Subcutaneous abdominal adipose tissue (tissue), 5 donors: ENCODE measurements around the gene SERPINH1.
A peak's percentile ranks its signal among the peaks of the same experiment; 100 is the strongest.

Experiments used
- H3K27ac ChIP-seq: one replicate; pipeline ENCODE4 v1.7.0; 2013; ENCODE audit warnings: low read depth, mild to moderate bottlenecking, inconsistent platforms, low read length, moderate library complexity
- H3K27me3 ChIP-seq, 5 donors: one replicate each; pipeline ENCODE4 v1.7.0; 2013; ENCODE audit warnings: low read length in 5 of 5, inconsistent platforms in 1 of 5; ENCODE audit not compliant: control insufficient read depth in 5 of 5, insufficient read depth in 4 of 5
- H3K36me3 ChIP-seq, 5 donors: one replicate each; pipeline ENCODE4 v1.7.0; 2013; ENCODE audit warnings: low read length in 5 of 5; ENCODE audit not compliant: control insufficient read depth in 5 of 5, insufficient read depth in 5 of 5
- H3K4me1 ChIP-seq, 5 donors: one replicate each; pipeline ENCODE4 v1.7.0; 2013; ENCODE audit warnings: low read length in 5 of 5, mild to moderate bottlenecking in 3 of 5, moderate library complexity in 1 of 5; ENCODE audit not compliant: control insufficient read depth in 5 of 5, insufficient read depth in 5 of 5
- H3K4me3 ChIP-seq, 5 donors: one replicate each; pipeline ENCODE4 v1.7.0; 2013; ENCODE audit warnings: low read length in 5 of 5, low read depth in 1 of 5
- H3K9ac ChIP-seq, 5 donors: one replicate each; pipeline ENCODE4 v1.7.0; 2013; ENCODE audit warnings: low read length in 5 of 5, mild to moderate bottlenecking in 4 of 5, moderate library complexity in 3 of 5
- H3K9me3 ChIP-seq, 5 donors: one replicate each; pipeline ENCODE4 v1.7.0; 2013; ENCODE audit warnings: low read length in 5 of 5; ENCODE audit not compliant: control insufficient read depth in 5 of 5
- donor health status: healthy.
- donor health status: healthy.
- donor health status: healthy.
- donor health status: healthy.
- donor health status: healthy.

The SERPINH1 gene

DNA sequence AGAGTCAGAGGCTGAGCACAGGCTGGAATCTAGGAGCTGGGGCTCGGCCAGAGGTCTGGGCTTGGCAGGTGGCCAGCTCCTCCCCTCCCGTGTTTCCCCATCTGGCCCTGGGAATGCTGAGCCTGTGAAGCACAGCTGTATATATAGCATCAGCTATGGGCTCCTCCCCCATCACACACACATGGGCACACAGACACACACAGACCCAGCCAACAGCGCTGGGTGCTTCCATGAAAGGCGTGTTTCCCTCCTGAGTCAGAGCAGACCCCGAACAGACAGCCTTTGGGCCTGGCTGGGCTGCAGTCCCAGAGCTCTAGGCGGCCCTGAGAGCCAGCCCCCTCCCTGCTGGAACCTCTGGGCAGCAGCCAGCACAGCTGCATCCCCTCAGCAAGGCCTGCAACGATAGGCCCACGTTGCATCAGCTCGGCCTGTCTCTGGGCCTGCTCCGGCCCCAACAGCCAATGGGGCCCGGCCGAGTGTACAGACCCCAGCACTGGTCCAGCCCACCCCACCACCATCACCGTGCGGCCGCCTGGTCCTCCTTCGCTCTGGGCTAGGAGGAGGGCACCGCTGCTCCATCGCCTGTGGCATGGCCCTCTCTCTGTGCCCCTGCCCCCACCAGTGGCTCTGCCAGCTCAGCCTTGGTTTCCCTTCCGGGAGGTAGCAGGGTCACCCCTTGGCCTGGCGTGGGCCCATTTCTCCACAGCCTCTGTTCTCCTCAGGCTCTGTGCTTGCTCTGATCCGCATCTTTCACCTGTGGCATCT is 7.6 kb upstream of the SERPINH1 start:
- Histone ChIP-seq H3K27ac (peak overlapping the region; percentile 100), H3K27me3 (no peaks in the 10 kb centered on the region), H3K36me3 (no peaks in the 10 kb centered on the region), H3K4me1 (peaks cover 30 to 68% (median 65%) of the 10 kb centered on the region in 5 donors), H3K9ac (peak overlapping the region in 4 of 5 donors; percentile 21 to 50 (median 36)), H3K4me3 (peak overlapping the region in 4 of 5 donors; percentile 8 to 34 (median 22)), H3K9me3 (no peaks in the 10 kb centered on the region)

- Histone ChIP-seq H3K27me3 (no peaks in the 10 kb centered on the region), H3K4me1 (peaks cover 30 to 76% (median 73%) of the 10 kb centered on the region in 5 donors), H3K9ac (peak overlapping the region in 3 of 5 donors; percentile 33 to 58 (median 39)), H3K9me3 (no peaks in the 10 kb centered on the region), H3K4me3 (peak overlapping the region in 1 of 5 donors; percentile 8), H3K36me3 (no peaks in the 10 kb centered on the region), H3K27ac (peak overlapping the region; percentile 100)
These were observed 6.8 kb upstream of the SERPINH1 start for GRCh38 chr11:75555079-75555811.

- Histone ChIP-seq H3K27me3 (no peaks in the 10 kb centered on the region), H3K36me3 (no peaks in the 10 kb centered on the region), H3K27ac (peak overlapping the region; percentile 100), H3K9ac (no peak overlapping the region), H3K9me3 (no peaks in the 10 kb centered on the region), H3K4me3 (no peak overlapping the region), H3K4me1 (peaks cover 34 to 86% (median 84%) of the 10 kb centered on the region in 5 donors)
These were observed 5.8 kb upstream of the SERPINH1 start for GRCh38 chr11:75556275-75556674.

DNA sequence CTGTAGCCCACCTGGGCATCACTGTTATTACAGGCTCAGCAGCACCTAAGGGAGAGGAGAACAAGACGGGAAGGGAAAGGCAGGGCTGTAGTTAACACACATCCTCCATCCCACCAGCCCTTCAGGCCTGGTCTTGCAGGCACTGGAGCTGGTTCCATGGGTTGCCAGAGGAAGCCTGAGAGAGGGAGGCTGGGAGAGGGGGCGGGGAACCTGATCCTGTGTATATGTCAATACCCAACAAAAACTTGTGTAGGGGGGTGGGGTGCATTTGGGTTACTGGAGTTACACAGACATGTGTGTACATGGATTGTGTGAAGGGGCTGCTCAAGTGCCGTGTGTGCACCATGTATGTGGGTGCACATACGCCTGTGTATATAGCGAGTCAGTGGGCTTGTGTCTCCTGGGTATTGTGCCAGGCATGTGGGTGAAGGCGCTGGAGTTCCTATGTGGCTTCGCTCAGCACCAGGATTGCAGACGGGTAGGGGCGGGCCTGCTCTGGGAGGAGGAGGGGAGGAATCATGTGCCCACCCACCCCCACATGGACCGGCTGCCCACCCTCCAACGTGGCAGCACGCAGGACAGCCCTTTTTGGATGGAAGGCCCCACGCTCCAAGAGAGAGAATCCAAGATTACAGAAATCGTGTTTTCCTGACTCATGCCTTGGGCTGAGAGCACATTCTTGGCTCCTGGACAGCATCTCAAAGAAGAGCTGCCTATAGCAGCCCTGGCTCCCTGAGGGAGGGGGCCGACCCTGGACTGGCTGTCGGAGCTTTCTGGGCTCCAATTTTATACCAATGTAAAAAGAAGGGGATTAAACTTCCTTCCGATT is 4.2 kb upstream of the SERPINH1 start:
- Histone ChIP-seq H3K9ac (peak overlapping the region; percentile 55 to 98 (median 82)), H3K4me1 (peaks cover 36 to 94% (median 91%) of the 10 kb centered on the region in 5 donors)

DNA sequence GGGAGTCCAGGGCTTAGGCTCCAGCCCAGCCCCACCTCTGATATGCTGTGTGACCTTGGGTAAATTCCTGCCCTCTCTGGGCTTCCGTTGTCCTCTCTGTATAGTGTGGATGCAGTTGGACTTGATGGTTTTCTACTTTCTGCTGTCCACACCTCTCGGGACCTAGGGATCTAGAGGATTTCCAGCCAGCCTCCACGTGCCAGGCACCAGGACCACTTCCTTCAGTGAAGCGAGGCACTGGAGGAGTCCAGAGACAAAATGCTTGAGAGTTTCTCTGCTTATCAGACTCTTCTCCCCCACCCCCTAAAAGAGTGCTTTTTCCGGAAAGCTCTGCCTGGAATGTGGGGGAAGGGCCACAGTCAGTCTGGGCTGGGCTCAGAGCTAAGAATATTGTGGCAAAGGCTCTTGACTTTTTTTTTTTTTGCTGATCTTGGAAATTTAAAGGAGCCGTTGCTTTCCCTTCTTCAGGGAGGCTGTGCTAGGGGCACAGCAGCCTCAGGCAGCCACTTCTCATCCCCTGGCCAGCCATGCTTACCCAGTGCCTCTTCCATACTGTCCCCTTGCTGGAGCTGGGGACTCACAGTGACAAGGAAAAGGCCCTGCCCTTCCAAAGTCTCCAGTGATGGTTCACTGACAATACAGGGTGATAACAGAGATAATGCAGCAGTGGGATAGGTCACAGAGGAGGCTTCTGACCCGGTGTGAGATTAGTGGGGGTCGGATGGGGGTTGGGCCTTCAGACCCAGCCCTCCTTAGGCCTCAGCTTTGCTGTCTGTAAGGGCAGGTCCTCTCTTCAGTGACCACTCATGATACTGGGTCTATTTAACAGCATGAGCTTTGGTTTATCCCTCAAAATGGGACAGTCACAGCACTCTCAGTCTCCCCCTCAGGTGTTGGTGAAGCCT is 2.9 kb upstream of the SERPINH1 start:
- H3K9ac ChIP-seq = peak overlapping the region; percentile 31 to 98 (median 82)
- peaks cover 0 to 2% (median under 1%) of the 10 kb centered on the region in 5 donors for H3K36me3 ChIP-seq
- no peaks in the 10 kb centered on the region for H3K9me3 ChIP-seq
- H3K27me3 ChIP-seq = no peaks in the 10 kb centered on the region
- peaks cover 34 to 94% (median 91%) of the 10 kb centered on the region in 5 donors for H3K4me1 ChIP-seq
- H3K27ac ChIP-seq = peak overlapping the region; percentile 100
- H3K4me3 ChIP-seq = peak overlapping the region; percentile 26 to 60 (median 53)

More for the DNA sequence above, 4.2 kb upstream of the SERPINH1 start:
- Histone ChIP-seq H3K27me3 (no peaks in the 10 kb centered on the region), H3K9me3 (no peaks in the 10 kb centered on the region), H3K4me3 (peak overlapping the region; percentile 26 to 60 (median 53)), H3K27ac (peak overlapping the region; percentile 100), H3K36me3 (no peaks in the 10 kb centered on the region)

DNA sequence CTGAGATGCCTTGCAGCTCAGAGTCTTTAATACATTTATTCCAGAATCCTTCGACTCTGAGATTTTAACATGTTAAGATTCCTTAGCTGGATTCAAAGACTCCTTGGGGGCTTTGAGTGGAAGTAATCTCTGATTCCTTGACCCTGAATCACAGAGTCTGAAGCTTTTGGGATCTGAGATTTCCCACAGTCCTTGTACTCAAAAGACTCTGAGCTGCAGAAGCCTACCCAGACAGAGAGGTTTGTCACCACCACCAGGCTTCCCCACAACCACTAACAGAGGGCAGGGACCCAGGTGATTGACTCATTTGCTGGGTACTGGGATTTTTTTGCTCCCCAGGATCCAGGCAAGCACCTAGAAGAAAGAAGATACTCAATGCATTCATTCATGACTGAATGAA is 1.4 kb upstream of the SERPINH1 start:
- H3K36me3 ChIP-seq = peaks cover 0 to 13% (median 2%) of the 10 kb centered on the region in 5 donors
- peak overlapping the region; percentile 100 for H3K27ac ChIP-seq
- H3K27me3 ChIP-seq = no peaks in the 10 kb centered on the region
- H3K9ac ChIP-seq = peak overlapping the region in 3 of 5 donors; percentile 98 to 99 (median 98)
- H3K4me1 ChIP-seq = peaks cover 43 to 94% (median 92%) of the 10 kb centered on the region in 5 donors
- no peak overlapping the region for H3K4me3 ChIP-seq
- H3K9me3 ChIP-seq = no peaks in the 10 kb centered on the region

GRCh38 chr11:75561426-75562047 is 516 bp upstream of the SERPINH1 start:
- Histone ChIP-seq H3K36me3 (peaks cover 0 to 22% (median 10%) of the 10 kb centered on the region in 5 donors), H3K9ac (peak overlapping the region; percentile 98 to 100 (median 98)), H3K27ac (peak overlapping the region; percentile 100), H3K4me3 (peak overlapping the region; percentile 44 to 99 (median 97)), H3K27me3 (no peaks in the 10 kb centered on the region), H3K4me1 (peaks cover 50 to 94% (median 93%) of the 10 kb centered on the region in 5 donors), H3K9me3 (no peaks in the 10 kb centered on the region)

DNA sequence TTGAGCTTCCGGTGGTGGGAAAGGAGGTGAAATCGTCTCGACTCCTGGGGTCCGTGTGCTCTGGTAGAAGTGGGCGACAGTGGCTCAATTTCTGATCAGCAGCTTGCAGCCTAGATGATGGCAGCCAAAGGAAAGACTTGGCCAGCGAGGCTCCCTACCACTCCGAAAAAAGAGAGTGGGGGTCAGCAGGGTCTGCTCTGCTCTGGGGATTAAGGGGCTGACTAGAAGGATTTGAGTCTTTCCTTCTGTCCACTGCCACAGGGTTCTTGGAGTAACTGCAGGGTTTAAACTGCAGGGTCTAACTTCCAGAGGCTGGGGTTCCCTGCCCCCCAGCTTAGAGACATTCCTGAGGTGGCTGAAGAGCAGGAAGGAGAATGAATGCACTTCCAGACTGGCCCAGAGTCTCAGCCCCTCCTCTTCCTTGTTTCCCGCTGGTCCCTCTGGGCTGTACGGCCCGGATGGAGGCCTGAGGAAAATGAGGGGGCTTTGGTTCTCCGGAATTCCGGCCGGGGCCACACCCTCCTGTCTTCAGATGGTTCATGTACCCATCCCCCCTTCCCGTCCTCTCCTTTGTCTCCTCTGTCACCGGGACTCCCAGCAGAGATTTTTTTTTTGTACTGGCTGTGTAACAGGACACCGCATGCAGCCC is 907 bp downstream of the SERPINH1 start:
- H3K36me3 ChIP-seq = peaks cover 0 to 36% (median 21%) of the 10 kb centered on the region in 5 donors

More for the DNA sequence above, 907 bp downstream of the SERPINH1 start:
- H3K27me3 ChIP-seq = no peaks in the 10 kb centered on the region
- H3K9ac ChIP-seq = peak overlapping the region; percentile 98 to 100 (median 98)
- H3K4me3 ChIP-seq = peak overlapping the region; percentile 94 to 99 (median 98)
- peaks cover 40 to 94% (median 92%) of the 10 kb centered on the region in 5 donors for H3K4me1 ChIP-seq
- H3K9me3 ChIP-seq = no peaks in the 10 kb centered on the region
- peak overlapping the region; percentile 100 for H3K27ac ChIP-seq
